Endodermal cell (in vitro differentiated cells): ENCODE measurements around the gene SLC22A5. TPM values are rescaled to one million over a fixed set of nuclear protein-coding genes. Genes with fewer than 3 reads are reported as not detected.
"Not testable (repeated sequence)": the region's sequence is repeated elsewhere in the genome, so short reads cannot be mapped to it uniquely, and the experiment has no call there.

Experiments used
- DNase-seq: peaks from one replicate; pipeline ENCODE4 v3.0.0-alpha.2; 2017
- H3K27ac ChIP-seq: 2 replicates; pipeline ENCODE4 v1.5.1; 2013; ENCODE audit warnings: mild to moderate bottlenecking, low read depth, low read length, moderate library complexity
- H3K27me3 ChIP-seq: 2 replicates; pipeline ENCODE4 v1.6.1; 2013; ENCODE audit warnings: mild to moderate bottlenecking, low read length, moderate library complexity; ENCODE audit not compliant: insufficient read depth, control insufficient read depth, poor library complexity, severe bottlenecking
- H3K36me3 ChIP-seq: 2 replicates; pipeline ENCODE4 v1.7.0; 2013; ENCODE audit warnings: mild to moderate bottlenecking, low read length, moderate library complexity; ENCODE audit not compliant: control insufficient read depth, insufficient read depth
- H3K4me1 ChIP-seq: one replicate; pipeline ENCODE4 v1.7.0; 2013; ENCODE audit warnings: low read length; ENCODE audit not compliant: control insufficient read depth, insufficient read depth
- H3K4me3 ChIP-seq: 2 replicates; pipeline ENCODE4 v1.5.1; 2013; ENCODE audit warnings: mild to moderate bottlenecking, low read length, moderate library complexity
- H3K9ac ChIP-seq: 2 replicates; pipeline ENCODE4 v1.6.1; 2013; ENCODE audit warnings: mild to moderate bottlenecking, low read length, moderate library complexity; ENCODE audit not compliant: poor library complexity, severe bottlenecking; ENCODE audit errors: extremely low read depth
- H3K9me3 ChIP-seq: 2 replicates; pipeline ENCODE4 v1.6.1; 2013; ENCODE audit warnings: mild to moderate bottlenecking, low read length, moderate library complexity; ENCODE audit not compliant: control insufficient read depth
- H3K27ac Mint-ChIP-seq: 2 replicates; pipeline ENCODE4 v1.8.0; 2020; ENCODE audit warnings: mixed read lengths
- H3K27me3 Mint-ChIP-seq: 2 replicates; pipeline ENCODE4 v1.8.0; 2021; ENCODE audit warnings: mild to moderate bottlenecking, mixed read lengths; ENCODE audit not compliant: insufficient read depth
- H3K36me3 Mint-ChIP-seq: 2 replicates; pipeline ENCODE4 v1.8.0; 2020; ENCODE audit warnings: low read depth, mixed read lengths
- H3K4me1 Mint-ChIP-seq: 2 replicates; pipeline ENCODE4 v1.8.0; 2020; ENCODE audit warnings: mixed read lengths
- H3K4me3 Mint-ChIP-seq: 2 replicates; pipeline ENCODE4 v1.8.0; 2020; ENCODE audit warnings: mild to moderate bottlenecking, moderate library complexity, mixed read lengths
- H3K9me3 Mint-ChIP-seq: 2 replicates; pipeline ENCODE4 v1.8.0; 2020; ENCODE audit warnings: mild to moderate bottlenecking, mixed read lengths
- WGBS, 2 experiments: methylation state at CpG; one replicate each; pipeline versions ENCODE4 v1.1.5 to v1.1.7; 2013; ENCODE audit warnings: missing lambda C conversion rate in 2 of 2, mixed read lengths in 1 of 2; ENCODE audit not compliant: insufficient coverage in 1 of 2, insufficient read length in 1 of 2; 5-methylcytosine and 5-hydroxymethylcytosine counted together
- total RNA-seq, 2 donors: library from RNA; stranded (reverse); fragmentation: NEBNext Ultra II Directional in 1 of 2; extraction: Animal tissue kit (Norgen Biotek cat#: 25700) in 1 of 2; gene quantifications; 2 replicates in 1 of 2; 3 replicates in 1 of 2; pipeline ENCODE4 v1.2.1, GENCODE V29; 2021
- TF ChIP-seq, protein P1 (sequence below): fragments of 200-600 bp; sonication (generic); conservative IDR thresholded peaks from 2 replicates; pipeline ENCODE4 v1.5.0; 2021; ENCODE audit warnings: antibody characterized with exemption, mild to moderate bottlenecking

Gene SLC22A5
- total RNA-seq, 2 donors from 2014 or later: 4.9 to 8.2 TPM

DNA sequence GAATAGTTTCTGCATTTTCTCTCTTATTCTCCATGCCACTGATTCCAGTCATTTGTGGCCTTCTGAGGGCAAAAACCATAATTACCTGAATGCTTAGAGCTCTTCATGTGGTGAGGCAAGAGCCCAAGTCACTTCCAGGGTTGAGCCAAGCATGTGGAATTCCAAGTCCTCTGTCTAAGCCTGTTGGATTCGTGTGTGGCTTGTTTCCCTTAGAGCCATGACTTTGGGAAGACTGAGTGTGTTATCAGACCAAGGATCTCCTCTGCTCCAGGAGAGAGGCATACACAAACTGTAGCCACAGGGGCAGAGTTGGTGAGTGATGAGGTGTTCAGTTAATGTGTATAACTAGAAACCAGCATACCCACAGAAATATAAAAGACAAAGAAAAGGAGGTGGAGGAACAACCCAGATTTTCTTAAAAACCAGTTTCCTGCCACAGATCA is 27.1 kb downstream of the SLC22A5 start:
- Histone ChIP-seq H3K4me1 (peaks cover 1% of the 10 kb centered on the region), H3K9ac (no peak overlapping the region), H3K27ac (no peak overlapping the region), H3K9me3 (no peaks in the 10 kb centered on the region), H3K27me3 (no peaks in the 10 kb centered on the region), H3K36me3 (no peaks in the 10 kb centered on the region), H3K4me3 (no peak overlapping the region)
- Mint-ChIP-seq H3K4me3 (no peak overlapping the region), H3K27me3 (peaks cover 20% of the 10 kb centered on the region), H3K9me3 (no peaks in the 10 kb centered on the region), H3K4me1 (peaks cover 4% of the 10 kb centered on the region), H3K27ac (no peak overlapping the region), H3K36me3 (no peaks in the 10 kb centered on the region)
- TF ChIP-seq, protein P1, sequence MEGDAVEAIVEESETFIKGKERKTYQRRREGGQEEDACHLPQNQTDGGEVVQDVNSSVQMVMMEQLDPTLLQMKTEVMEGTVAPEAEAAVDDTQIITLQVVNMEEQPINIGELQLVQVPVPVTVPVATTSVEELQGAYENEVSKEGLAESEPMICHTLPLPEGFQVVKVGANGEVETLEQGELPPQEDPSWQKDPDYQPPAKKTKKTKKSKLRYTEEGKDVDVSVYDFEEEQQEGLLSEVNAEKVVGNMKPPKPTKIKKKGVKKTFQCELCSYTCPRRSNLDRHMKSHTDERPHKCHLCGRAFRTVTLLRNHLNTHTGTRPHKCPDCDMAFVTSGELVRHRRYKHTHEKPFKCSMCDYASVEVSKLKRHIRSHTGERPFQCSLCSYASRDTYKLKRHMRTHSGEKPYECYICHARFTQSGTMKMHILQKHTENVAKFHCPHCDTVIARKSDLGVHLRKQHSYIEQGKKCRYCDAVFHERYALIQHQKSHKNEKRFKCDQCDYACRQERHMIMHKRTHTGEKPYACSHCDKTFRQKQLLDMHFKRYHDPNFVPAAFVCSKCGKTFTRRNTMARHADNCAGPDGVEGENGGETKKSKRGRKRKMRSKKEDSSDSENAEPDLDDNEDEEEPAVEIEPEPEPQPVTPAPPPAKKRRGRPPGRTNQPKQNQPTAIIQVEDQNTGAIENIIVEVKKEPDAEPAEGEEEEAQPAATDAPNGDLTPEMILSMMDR: no peak
- DNase-seq: no peak
- WGBS, 2 experiments: 80 to 87% methylated on average over 1 of the region's 1 CpG

- no peaks in the 10 kb centered on the region for H3K36me3 ChIP-seq
- Mint-ChIP-seq H3K4me3 (no peak overlapping the region), H3K9me3 (no peaks in the 10 kb centered on the region), H3K27me3 (peaks cover 23% of the 10 kb centered on the region), H3K4me1 (peaks cover 4% of the 10 kb centered on the region), H3K36me3 (no peaks in the 10 kb centered on the region), H3K27ac (no peak overlapping the region)
- H3K27me3 ChIP-seq: no peaks in the 10 kb centered on the region
- H3K4me3 ChIP-seq: no peak overlapping the region
- H3K9ac ChIP-seq: no peak overlapping the region
- no peak for DNase-seq
- H3K9me3 ChIP-seq: no peaks in the 10 kb centered on the region
- H3K4me1 ChIP-seq: no peaks in the 10 kb centered on the region
- TF ChIP-seq, protein P1: no peak
- WGBS, 2 experiments: 93 to 100% methylated on average over 1 to 2 of the region's 2 CpGs
- H3K27ac ChIP-seq: no peak overlapping the region
These were observed 27.7 kb downstream of the SLC22A5 start for GRCh38 chr5:132397224-132397623.

- 91 to 93% methylated on average over 11 to 12 of the region's 12 CpGs for WGBS, 2 experiments
- not testable (repeated sequence) for H3K36me3 ChIP-seq, H3K9me3 Mint-ChIP-seq, H3K9me3 ChIP-seq, H3K4me1 Mint-ChIP-seq, H3K4me3 ChIP-seq, H3K9ac ChIP-seq, H3K27ac ChIP-seq, H3K27ac Mint-ChIP-seq, H3K36me3 Mint-ChIP-seq, H3K27me3 ChIP-seq, H3K4me3 Mint-ChIP-seq, H3K4me1 ChIP-seq
- peak; percentile 39 for DNase-seq
- H3K27me3 Mint-ChIP-seq: peaks cover 31% of the 10 kb centered on the region
These were observed 28.6 kb downstream of the SLC22A5 start for GRCh38 chr5:132397936-132398675.

GRCh38 chr5:132404041-132404440 is 34.5 kb downstream of the SLC22A5 start:
- H3K4me1 ChIP-seq, H3K4me1 Mint-ChIP-seq, H3K27me3 ChIP-seq, H3K36me3 ChIP-seq, H3K27ac Mint-ChIP-seq, H3K9ac ChIP-seq, H3K27ac ChIP-seq, H3K4me3 Mint-ChIP-seq, H3K9me3 Mint-ChIP-seq, H3K4me3 ChIP-seq, DNase-seq, H3K36me3 Mint-ChIP-seq, H3K9me3 ChIP-seq: not testable (repeated sequence)
- 91 to 100% methylated on average over 1 to 2 of the region's 2 CpGs for WGBS, 2 experiments
- peaks cover 52% of the 10 kb centered on the region for H3K27me3 Mint-ChIP-seq
